HepG2 (cell line): ENCODE measurements around the gene MCOLN1. TPM values are rescaled to one million over a fixed set of nuclear protein-coding genes. Genes with fewer than 3 reads are reported as not detected.

Experiments used
- ARID3A ChIP-seq: IDR thresholded peaks from 2 replicates; pipeline ENCODE4 v1.6.1; 2012; ENCODE audit warnings: low read depth, low read length, improper control_type of control experiment
- ASH2L ChIP-seq: fragments of 300-600, 200-600 bp; sonication (generic); IDR thresholded peaks from 2 replicates; pipeline ENCODE4 v1.7.0; 2017; ENCODE audit warnings: low read depth, mild to moderate bottlenecking, moderate library complexity, mixed read lengths, low read length; ENCODE audit not compliant: insufficient read length
- EEA1 ChIP-seq: sonication (generic); formaldehyde crosslinking; IDR thresholded peaks from 2 replicates; pipeline ENCODE4 v1.5.1; 2020; ENCODE audit warnings: mild to moderate bottlenecking, missing genetic modification reagents, borderline replicate concordance
- GLMP ChIP-seq: sonication (generic); formaldehyde crosslinking; IDR thresholded peaks from 2 replicates; pipeline ENCODE4 v1.9.0; 2021; ENCODE audit warnings: missing genetic modification reagents, mild to moderate bottlenecking, borderline replicate concordance
- HDAC2 ChIP-seq: sonication (generic); formaldehyde crosslinking; IDR thresholded peaks from 2 replicates; pipeline ENCODE4 v1.4.0; 2020; ENCODE audit warnings: missing genetic modification reagents
- KAT7 ChIP-seq: IDR thresholded peaks from 2 replicates; pipeline ENCODE4 v1.6.1; 2018; ENCODE audit warnings: borderline replicate concordance, missing compliant biosample characterization
- KDM1A ChIP-seq: IDR thresholded peaks from 2 replicates; pipeline ENCODE4 v1.6.1; 2016; ENCODE audit warnings: missing compliant biosample characterization
- MAFF ChIP-seq: IDR thresholded peaks from 2 replicates; pipeline ENCODE4 v1.6.1; 2011; ENCODE audit warnings: low read depth, low read length, improper control_type of control experiment
- MAFK ChIP-seq, 2 experiments: IDR thresholded peaks in 1 of 2; conservative IDR thresholded peaks in 1 of 2; 2 replicates each; pipeline ENCODE4 v1.6.1; 2011; ENCODE audit warnings: improper control_type of control experiment in 2 of 2, low read length in 2 of 2
- NR2C2 ChIP-seq: sonication (generic); formaldehyde crosslinking; IDR thresholded peaks from 2 replicates; pipeline ENCODE4 v1.4.0; 2020; ENCODE audit warnings: missing genetic modification reagents, mild to moderate bottlenecking, moderate library complexity, borderline replicate concordance
- NRL ChIP-seq: sonication (generic); formaldehyde crosslinking; IDR thresholded peaks from 2 replicates; pipeline ENCODE4 v1.5.0; 2020; ENCODE audit warnings: missing genetic modification reagents, mild to moderate bottlenecking, moderate library complexity, borderline replicate concordance
- POLR2G ChIP-seq: fragments of 200-400 bp; formaldehyde crosslinking; IDR thresholded peaks from 2 replicates; pipeline ENCODE4 v1.6.1; 2018; ENCODE audit warnings: mild to moderate bottlenecking, low read depth, low read length, moderate library complexity
- RAD51 ChIP-seq: fragments of 450-650 bp; IDR thresholded peaks from 2 replicates; pipeline ENCODE4 v1.6.1; 2016; ENCODE audit warnings: borderline replicate concordance
- RARG ChIP-seq: sonication (generic); formaldehyde crosslinking; IDR thresholded peaks from 2 replicates; pipeline ENCODE4 v1.4.0; 2020; ENCODE audit warnings: low read depth, mild to moderate bottlenecking, missing genetic modification reagents
- SAFB2 ChIP-seq: sonication (generic); formaldehyde crosslinking; IDR thresholded peaks from 2 replicates; pipeline ENCODE4 v1.5.1; 2020; ENCODE audit warnings: missing genetic modification reagents, low read depth, mild to moderate bottlenecking, borderline replicate concordance
- SP5 ChIP-seq: IDR thresholded peaks from 2 replicates; pipeline ENCODE4 v1.6.1; 2016; ENCODE audit warnings: low read depth, borderline replicate concordance
- SRY ChIP-seq: sonication (generic); formaldehyde crosslinking; IDR thresholded peaks from 2 replicates; pipeline ENCODE4 v1.8.0; 2022; ENCODE audit warnings: mild to moderate bottlenecking, missing genetic modification reagents
- SSRP1 ChIP-seq: IDR thresholded peaks from 2 replicates; pipeline ENCODE4 v1.6.1; 2016; ENCODE audit warnings: control low read depth
- TAF15 ChIP-seq: fragments of 200-400 bp; formaldehyde crosslinking; IDR thresholded peaks from one replicate; pipeline ENCODE4 v1.6.1; 2018; ENCODE audit warnings: mild to moderate bottlenecking, low read depth, low read length; ENCODE audit not compliant: poor library complexity, severe bottlenecking
- THAP8 ChIP-seq: sonication (generic); formaldehyde crosslinking; IDR thresholded peaks from 2 replicates; pipeline ENCODE4 v1.5.1; 2020; ENCODE audit warnings: missing genetic modification reagents, mild to moderate bottlenecking, borderline replicate concordance
- ZBTB21 ChIP-seq: sonication (generic); formaldehyde crosslinking; IDR thresholded peaks from 2 replicates; pipeline ENCODE4 v1.4.0; 2020; ENCODE audit warnings: missing genetic modification reagents
- ZNF782 ChIP-seq: sonication (generic); formaldehyde crosslinking; IDR thresholded peaks from 2 replicates; pipeline ENCODE4 v1.4.0; 2020; ENCODE audit warnings: missing genetic modification reagents, mild to moderate bottlenecking, borderline replicate concordance
- polyA plus RNA-seq, 8 experiments: library from polyadenylated mRNA; depleted of rRNA in 3 of 8; stranded (reverse) in 7 of 8; unstranded in 1 of 8; fragments of >200 nt; fragmentation: Illumina TruSeq in 4 of 8; extraction: Trizol in 4 of 8; gene quantifications; 2 replicates each; pipeline versions ENCODE4 v1.2.1 to v1.2.3, GENCODE V29; 2011 to 2016; ENCODE audit warnings: low read depth in 4 of 8, missing spikeins in 1 of 8, mixed read lengths in 1 of 8; ENCODE audit not compliant: insufficient read depth in 1 of 8
- total RNA-seq, 5 experiments: library from RNA; depleted of rRNA; stranded (reverse); fragments of >200 nt; fragmentation: Illumina TruSeq; extraction: Trizol; gene quantifications; 2 replicates each; pipeline ENCODE4 v1.2.3, GENCODE V29; 2016; ENCODE audit warnings: low read depth in 1 of 5
- TF ChIP-seq, protein P1 (sequence below): sonication (generic); formaldehyde crosslinking; IDR thresholded peaks from 2 replicates; pipeline ENCODE4 v1.5.0; 2020; ENCODE audit warnings: mild to moderate bottlenecking, missing genetic modification reagents
- TF ChIP-seq, protein P2 (sequence below): sonication (generic); formaldehyde crosslinking; IDR thresholded peaks from 2 replicates; pipeline ENCODE4 v1.4.0; 2020; ENCODE audit warnings: missing genetic modification reagents

Gene MCOLN1
- total and polyA plus RNA-seq, 2 of the 13 experiments (the other 11 are each of a cell fraction or from before 2014, with no cell fraction given), result 3.4 to 15.7 TPM

- TF ChIP-seq GLMP (no peak), ZBTB21 (CRISPR knock-in tag) (no peak), TAF15 (no peak), ARID3A (no peak), HDAC2 (CRISPR knock-in tag) (no peak), RARG (CRISPR knock-in tag) (no peak), SAFB2 (peak; percentile 80; the same call in 1 of the 2 replicates), SP5 (CRISPR knock-in tag) (no peak), NRL (CRISPR knock-in tag) (peak; percentile 71; the same call in 1 of the 2 replicates), POLR2G (no peak), THAP8 (no peak), ASH2L (no peak), MAFK (conservative IDR thresholded peaks at IDR 0.05 in 1 of 2, IDR thresholded peaks at IDR 0.05 in 1 of 2; ENCODE audit: low read length in 2 of 2) (no peak), MAFF (no peak), SRY (peak; percentile 47; the same call in 1 of the 2 replicates), SSRP1 (CRISPR knock-in tag) (no peak), KAT7 (CRISPR knock-in tag) (no peak), RAD51 (no peak), ZNF782 (no peak), KDM1A (CRISPR knock-in tag) (no peak), NR2C2 (CRISPR knock-in tag) (no peak), EEA1 (no peak)
- TF ChIP-seq, protein P1, sequence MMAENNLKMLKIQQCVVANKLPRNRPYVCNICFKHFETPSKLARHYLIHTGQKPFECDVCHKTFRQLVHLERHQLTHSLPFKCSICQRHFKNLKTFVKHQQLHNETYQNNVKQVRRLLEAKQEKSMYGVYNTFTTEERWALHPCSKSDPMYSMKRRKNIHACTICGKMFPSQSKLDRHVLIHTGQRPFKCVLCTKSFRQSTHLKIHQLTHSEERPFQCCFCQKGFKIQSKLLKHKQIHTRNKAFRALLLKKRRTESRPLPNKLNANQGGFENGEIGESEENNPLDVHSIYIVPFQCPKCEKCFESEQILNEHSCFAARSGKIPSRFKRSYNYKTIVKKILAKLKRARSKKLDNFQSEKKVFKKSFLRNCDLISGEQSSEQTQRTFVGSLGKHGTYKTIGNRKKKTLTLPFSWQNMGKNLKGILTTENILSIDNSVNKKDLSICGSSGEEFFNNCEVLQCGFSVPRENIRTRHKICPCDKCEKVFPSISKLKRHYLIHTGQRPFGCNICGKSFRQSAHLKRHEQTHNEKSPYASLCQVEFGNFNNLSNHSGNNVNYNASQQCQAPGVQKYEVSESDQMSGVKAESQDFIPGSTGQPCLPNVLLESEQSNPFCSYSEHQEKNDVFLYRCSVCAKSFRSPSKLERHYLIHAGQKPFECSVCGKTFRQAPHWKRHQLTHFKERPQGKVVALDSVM (CRISPR knock-in tag), result no peak
- TF ChIP-seq, protein P2, sequence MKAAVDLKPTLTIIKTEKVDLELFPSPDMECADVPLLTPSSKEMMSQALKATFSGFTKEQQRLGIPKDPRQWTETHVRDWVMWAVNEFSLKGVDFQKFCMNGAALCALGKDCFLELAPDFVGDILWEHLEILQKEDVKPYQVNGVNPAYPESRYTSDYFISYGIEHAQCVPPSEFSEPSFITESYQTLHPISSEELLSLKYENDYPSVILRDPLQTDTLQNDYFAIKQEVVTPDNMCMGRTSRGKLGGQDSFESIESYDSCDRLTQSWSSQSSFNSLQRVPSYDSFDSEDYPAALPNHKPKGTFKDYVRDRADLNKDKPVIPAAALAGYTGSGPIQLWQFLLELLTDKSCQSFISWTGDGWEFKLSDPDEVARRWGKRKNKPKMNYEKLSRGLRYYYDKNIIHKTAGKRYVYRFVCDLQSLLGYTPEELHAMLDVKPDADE (CRISPR knock-in tag), result no peak; the same call in 1 of the 2 replicates
Measured at GRCh38 chr19:7500811-7501450, 21.5 kb upstream of the MCOLN1 start (continued).
